HEK293 (cell line): ENCODE results near the gene CDK9.

ENCODE experiments used
- CTCF ChIP-seq: fragments of 450-650 bp; formaldehyde crosslinking; IDR thresholded peaks from 2 replicates; pipeline ENCODE4 v1.5.1; 2016; ENCODE audit warnings: missing biosample characterization, missing genetic modification characterization
- ZBTB21 ChIP-seq: fragments of 450-650 bp; formaldehyde crosslinking; IDR thresholded peaks from 2 replicates; pipeline ENCODE4 v1.5.1; 2017; ENCODE audit warnings: missing biosample characterization, missing genetic modification characterization

GRCh38 chr9:127738666-127739065 lies 47.2 kb upstream of the CDK9 start:
- TF ChIP-seq CTCF (tag by site-specific recombination): no peak
- TF ChIP-seq ZBTB21 (tag by site-specific recombination): no peak
